Stimulated activated CD8-positive, alpha-beta memory T cell treated with anti-CD3 and anti-CD28 coated beads, Interleukin-4, amount 100 ng/mL, for 4 hours (primary cell): ENCODE measurements around the gene DNAJB8.

Experiments used
- DNase-seq, 2 donors: peaks; one replicate each; pipeline ENCODE4 v3.0.0-alpha.2; 2020; ENCODE audit warnings: low read depth in 2 of 2, low spot score in 1 of 2

The DNAJB8 gene

GRCh38 chr3:128495435-128495970 is 28.8 kb upstream of the DNAJB8 start:
- no peak for DNase-seq

GRCh38 chr3:128494367-128494650 is 27.6 kb upstream of the DNAJB8 start:
- no peak for DNase-seq

GRCh38 chr3:128493570-128494366 is 27.1 kb upstream of the DNAJB8 start:
- DNase-seq: no peak

DNA sequence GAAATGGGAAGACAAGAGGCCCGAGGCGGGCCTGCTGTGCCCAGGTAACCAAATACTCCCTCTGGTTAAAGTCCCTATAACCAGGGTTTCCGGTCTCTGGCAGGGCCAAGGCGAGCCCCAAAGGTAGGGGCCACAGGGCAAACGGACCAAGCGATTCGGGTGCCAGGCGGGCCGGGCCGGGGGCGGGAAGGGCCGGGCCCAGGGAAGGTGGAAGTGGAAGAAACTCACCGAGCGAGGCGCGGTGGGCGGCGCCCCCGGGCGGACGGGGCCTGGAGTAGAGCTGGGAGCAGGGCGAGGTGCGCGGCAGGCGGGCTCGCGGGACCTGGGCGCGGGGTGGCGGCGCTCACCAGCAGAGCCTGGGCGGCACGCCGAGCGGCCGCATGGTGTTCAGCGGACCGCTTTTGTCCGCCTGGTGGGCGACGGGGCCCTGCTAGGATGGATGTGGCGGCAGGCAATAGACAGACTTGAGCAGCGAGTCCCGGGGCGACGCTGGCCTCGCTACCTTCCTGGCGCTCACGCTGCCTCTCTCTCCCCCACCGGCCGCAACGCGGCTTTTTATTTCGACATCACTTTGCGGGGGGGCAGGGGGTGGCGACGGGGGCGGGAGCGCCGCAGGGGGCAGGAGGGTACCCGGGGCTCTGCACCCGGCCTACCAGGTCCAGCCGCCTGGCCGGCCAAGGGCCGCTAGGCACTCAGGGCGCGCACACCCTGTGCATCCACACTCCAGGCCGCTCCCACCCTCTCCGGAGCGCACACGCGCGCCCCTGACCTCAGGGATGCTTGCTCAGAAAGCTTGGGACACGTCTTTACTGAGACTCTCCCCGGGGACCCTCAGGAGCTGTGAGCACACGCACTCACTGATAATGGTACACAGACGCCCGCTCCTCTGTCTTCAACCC is 26.2 kb upstream of the DNAJB8 start, which contains the start of gene GATA2:
TSS of gene GATA2 (minus strand) at position 531 of the 899 bp plus-strand sequence. CDS start 6,170 bp downstream, outside the sequence.
- DNase-seq: no peak

DNA sequence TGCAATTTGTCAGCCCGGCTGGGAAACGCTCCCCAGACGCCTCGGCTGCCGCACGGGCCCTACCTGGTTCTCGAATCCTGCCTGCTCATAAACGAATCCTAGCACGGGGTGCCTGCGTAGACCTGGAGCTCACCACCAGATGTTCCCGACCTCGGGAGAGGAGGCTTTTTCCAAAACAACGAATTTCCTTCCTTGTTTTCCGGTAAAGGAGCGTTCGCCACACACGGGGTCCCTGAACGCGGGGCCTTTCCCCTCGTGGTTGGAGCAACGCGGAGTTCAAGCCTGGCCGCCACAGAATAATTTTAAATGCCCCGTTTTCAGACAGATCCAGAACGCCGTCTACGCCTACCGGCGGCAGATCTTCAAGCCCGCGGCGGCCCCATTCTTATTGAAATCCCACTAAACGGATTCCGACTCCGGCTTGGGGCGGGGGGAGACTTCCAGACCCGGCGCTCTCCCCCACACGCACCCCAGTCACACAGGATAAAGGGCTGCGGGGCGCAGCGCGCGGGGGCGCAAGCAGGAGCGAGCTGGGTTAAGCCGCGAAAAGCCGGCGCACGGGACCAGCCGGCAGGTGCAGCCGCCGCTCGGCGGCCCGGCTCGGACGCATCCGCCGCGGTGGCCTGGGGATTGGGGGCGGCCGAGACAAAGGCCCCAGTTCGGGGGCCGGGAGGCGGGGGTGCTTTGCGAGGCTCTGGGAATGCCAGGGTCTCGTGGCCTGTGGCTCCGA is 25.4 kb upstream of the DNAJB8 start:
- DNase-seq: no peak

DNA sequence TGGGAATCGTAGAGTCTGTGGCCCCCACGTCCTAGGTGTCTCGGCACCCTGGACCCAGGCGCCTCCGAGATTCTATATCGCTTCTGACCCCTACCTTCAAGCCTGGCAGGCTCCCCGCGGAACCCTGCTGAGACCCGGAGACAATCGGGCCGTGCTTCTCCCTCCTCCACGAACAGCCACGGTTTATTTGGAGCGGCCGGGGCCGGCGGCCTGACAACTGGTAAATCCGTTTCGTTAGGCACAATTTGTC is 24.9 kb upstream of the DNAJB8 start:
- no peak for DNase-seq

DNA sequence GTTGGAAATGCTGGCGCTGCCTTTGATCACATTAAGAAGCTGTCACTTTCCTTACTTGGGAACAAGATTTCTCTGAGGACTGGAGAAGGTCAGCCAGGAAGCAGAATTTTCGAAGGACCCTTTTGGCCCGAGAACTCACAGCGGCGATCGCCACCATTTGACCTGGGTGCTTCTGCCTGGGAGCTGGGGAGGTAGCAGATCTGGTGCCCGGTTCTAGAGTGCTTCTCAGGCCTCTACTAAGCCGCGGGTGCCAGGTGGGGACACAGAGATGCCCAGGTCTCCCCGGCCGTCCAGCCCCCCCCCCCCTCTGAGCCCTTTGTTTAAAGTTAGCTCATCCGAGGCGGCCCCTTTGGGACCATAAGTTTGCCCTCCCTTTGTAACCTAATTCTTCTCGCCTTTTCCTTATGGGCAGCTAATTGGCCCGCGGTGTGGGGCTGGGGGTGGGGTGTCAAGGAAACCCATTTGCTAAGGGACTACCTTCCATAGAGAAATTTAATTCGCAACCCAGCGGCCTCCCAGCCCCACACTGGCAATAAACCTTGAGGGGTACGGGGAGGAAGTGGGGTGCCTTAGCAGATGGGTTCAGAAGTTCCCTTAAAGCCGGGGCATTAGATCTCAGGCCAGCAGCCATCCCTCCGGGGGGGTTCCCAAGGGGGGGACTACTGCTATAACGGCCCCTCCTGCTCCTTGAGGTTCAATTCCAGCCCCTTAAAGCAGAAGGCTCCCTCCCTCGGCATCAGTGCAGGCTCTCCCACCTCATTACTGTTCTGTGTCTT is 24.4 kb upstream of the DNAJB8 start:
- DNase-seq: no peak

- DNase-seq: no peak
These were observed 23.9 kb upstream of the DNAJB8 start for GRCh38 chr3:128490650-128490914.

GRCh38 chr3:128489927-128490649 is 23.4 kb upstream of the DNAJB8 start:
- DNase-seq: no peak

- DNase-seq: no peak
These were observed 22.9 kb upstream of the DNAJB8 start for GRCh38 chr3:128489674-128489926.

DNA sequence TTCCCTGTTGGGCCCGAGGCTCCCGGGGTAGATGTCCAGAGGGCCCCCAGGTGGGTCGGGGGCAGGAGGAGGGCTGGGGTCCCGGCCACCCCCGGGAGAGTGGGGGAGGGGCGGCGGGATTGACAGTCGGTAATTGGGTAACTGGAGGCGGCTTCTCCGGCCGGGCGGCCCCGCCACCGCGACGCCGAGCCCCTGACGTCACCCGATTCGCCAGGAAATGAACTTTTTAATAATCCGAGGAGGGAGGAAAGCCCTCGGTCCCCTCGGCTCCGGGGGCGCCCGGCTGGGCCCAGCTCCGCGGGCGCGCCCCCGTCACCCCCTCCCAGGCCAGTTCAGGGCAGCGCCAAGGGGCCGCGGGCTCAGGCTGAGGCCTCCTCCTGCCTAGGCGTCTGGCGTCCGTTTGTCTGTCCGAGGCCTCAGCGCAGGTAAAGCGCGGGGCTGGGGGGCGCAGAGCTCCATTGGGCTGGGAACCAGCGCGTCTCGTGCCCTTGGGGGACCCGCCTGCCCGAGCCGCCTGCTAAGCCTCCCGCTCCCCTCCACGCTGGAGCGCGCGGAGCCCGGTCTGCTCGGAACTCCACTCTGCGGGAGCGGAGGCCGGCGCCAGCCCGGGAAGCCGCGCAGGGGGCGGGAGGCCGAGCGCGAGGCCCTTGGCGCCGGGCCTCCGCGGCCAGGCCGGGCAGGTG is 22.4 kb upstream of the DNAJB8 start:
- no peak for DNase-seq

- DNase-seq: no peak
These were observed 21.9 kb upstream of the DNAJB8 start for GRCh38 chr3:128488636-128488990.

DNA sequence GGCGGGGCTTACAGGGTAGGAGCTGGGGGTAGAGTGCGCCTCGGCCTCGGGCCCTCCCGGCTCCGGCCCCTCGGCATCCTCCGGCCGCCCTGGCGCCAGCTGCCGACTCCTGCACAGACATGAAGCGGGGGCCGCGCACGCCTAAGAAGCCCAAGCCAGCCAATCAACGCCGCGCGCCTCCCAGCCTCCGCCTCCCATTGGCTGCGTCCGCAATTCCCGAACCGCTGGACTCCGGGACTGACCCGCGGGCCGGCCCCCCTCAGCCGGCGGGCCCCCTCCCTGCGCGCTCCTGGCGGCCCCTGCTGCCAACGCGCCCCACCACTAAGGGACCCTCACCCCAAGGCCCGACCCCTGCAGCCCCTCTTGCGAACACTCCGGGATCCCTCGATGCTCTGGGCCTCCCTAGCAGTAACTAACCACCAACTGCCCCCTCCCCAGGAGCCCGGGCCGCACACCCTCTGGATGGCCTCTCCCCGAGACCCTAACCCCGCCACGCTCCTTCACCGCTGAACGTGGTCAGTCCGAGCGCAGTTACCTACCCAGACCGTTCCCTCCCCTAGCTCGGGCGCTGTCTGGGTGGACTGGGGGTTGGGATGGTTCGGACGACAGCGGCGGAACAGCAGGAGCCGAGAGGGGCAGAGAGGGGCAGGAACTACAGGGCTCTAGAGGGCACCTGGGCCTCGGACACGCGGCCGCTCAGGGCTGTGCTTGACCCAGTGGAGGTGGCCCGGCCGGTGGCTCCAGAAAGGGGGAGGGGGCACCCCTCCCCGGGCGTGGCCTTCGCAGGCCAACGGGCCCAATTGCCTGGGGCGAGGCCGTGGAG is 21.3 kb upstream of the DNAJB8 start:
- DNase-seq: no peak

GRCh38 chr3:128487538-128487812 is 20.8 kb upstream of the DNAJB8 start:
- no peak for DNase-seq

DNA sequence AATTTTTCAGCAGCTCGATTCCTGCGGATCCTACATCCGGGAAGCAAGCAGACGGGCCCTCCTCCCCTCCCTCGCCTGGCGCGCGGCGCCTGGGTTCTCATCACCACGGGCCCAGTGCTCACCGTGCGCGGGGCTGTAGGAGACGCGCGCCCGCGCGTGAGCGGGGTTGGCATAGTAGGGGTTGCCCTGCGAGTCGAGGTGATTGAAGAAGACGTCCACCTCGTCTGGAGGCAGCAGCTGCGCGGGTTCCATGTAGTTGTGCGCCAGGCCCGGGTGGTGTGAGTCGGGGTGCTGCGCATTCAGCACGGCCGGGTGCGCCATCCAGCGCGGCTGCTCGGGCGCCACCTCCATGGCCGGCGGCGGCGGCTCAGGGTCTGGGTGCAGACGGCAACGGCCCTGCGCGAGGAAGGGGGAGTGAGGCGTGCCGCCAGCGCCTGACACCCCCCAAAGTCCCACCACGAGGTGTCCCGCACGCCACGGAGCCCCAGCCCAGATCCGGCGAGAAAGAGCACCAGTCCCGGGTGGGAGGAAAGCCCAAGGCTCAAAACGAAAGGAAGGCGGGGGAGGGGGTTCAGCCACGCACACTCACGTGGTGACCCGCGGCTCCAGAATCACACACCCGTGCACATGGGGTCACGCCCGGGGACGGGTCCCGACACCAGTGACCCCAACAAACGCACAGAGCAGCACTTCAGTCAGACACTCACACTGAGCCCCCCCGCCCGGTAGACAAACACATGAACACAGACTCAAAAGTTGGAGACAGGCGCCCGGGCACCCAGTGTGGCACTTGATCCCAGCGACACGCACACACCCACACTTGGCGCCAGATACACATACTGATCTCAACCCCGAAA is 20.2 kb upstream of the DNAJB8 start:
- no peak for DNase-seq

DNA sequence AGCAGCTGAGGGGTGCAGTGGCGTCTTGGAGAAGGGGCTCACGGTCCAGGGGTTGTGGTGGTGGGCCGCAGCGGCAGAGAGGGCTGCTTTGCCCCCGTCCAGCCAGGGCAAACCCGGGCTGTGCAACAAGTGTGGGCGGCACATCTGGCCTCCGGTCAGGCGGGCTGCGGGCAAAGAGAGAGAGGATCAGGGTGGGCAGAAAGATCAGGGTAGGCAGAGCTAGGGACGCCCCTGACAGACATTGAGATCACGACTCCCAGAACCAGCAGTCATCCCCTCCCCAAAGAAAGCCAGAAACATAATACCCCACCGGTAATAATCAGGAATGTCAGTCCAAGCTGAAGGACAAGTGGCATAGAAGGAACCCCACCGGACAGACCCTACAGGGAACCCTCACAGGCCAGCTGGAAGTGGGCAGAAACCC is 19.5 kb upstream of the DNAJB8 start:
- no peak for DNase-seq

GRCh38 chr3:128485282-128486204 is 18.9 kb upstream of the DNAJB8 start:
- DNase-seq: no peak
